AG09309 (cell line): ENCODE measurements around the gene GGA1.

Experiments
- DNase-seq: peaks from one replicate; pipeline ENCODE4 v3.0.0-alpha.2; 2010; ENCODE audit warnings: low read depth
- H3K4me3 ChIP-seq: 2 replicates; pipeline ENCODE4 v1.5.1; 2011; ENCODE audit warnings: mild to moderate bottlenecking, low read depth, low read length, moderate library complexity; ENCODE audit not compliant: control insufficient read depth
- TF ChIP-seq, protein P1 (sequence below): IDR thresholded peaks from 2 replicates; pipeline ENCODE4 v1.5.1; 2011; ENCODE audit warnings: mild to moderate bottlenecking, low read depth, low read length, inconsistent platforms; ENCODE audit not compliant: insufficient read depth, control insufficient read depth; ENCODE audit errors: missing control alignments

Gene GGA1, protein sequence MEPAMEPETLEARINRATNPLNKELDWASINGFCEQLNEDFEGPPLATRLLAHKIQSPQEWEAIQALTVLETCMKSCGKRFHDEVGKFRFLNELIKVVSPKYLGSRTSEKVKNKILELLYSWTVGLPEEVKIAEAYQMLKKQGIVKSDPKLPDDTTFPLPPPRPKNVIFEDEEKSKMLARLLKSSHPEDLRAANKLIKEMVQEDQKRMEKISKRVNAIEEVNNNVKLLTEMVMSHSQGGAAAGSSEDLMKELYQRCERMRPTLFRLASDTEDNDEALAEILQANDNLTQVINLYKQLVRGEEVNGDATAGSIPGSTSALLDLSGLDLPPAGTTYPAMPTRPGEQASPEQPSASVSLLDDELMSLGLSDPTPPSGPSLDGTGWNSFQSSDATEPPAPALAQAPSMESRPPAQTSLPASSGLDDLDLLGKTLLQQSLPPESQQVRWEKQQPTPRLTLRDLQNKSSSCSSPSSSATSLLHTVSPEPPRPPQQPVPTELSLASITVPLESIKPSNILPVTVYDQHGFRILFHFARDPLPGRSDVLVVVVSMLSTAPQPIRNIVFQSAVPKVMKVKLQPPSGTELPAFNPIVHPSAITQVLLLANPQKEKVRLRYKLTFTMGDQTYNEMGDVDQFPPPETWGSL

DNA sequence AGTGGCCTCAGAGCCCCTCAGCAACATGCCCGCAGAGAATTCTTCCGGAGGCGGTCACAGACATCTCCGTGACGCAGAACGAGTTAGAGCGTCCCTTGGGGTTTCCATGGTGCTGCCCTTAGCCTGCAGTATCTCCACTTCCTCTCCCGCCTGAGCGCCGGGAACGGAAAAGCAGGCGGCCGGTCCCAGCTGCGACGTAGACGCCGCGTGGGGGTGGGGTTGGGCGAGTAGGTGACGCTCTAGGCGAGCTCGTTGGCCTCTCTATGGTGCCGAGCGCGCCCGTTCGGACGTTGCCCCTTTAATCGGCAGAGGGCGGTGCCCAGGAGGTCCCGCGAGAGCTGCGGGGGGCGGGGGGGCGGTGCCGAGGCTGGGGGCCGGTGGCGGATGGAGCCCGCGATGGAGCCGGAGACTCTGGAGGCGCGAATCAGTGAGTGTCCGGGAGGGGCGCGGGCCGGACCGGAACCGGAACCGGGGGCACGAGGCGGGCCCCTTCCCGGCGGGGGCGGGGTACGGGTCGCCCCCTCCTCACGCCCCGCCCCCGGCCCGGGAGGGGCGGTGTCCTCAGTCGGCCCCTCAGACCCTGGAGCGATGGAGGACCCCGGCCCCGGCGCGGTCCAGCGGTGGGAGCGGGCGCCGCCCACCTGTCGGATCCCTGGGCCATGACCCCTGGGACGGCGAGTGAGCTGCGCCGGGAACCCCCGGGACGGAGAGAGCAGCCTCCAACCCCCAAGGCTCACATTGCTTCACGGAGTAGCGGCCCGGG lies at the start of gene GGA1:
Gene GGA1 (plus strand): TSS at position 358 of the 763 bp plus-strand sequence. CDS start 27 bp downstream, at position 385.
- peak within 1 kb of the TSS; percentile 82 for H3K4me3 ChIP-seq
- TF ChIP-seq, protein P1, sequence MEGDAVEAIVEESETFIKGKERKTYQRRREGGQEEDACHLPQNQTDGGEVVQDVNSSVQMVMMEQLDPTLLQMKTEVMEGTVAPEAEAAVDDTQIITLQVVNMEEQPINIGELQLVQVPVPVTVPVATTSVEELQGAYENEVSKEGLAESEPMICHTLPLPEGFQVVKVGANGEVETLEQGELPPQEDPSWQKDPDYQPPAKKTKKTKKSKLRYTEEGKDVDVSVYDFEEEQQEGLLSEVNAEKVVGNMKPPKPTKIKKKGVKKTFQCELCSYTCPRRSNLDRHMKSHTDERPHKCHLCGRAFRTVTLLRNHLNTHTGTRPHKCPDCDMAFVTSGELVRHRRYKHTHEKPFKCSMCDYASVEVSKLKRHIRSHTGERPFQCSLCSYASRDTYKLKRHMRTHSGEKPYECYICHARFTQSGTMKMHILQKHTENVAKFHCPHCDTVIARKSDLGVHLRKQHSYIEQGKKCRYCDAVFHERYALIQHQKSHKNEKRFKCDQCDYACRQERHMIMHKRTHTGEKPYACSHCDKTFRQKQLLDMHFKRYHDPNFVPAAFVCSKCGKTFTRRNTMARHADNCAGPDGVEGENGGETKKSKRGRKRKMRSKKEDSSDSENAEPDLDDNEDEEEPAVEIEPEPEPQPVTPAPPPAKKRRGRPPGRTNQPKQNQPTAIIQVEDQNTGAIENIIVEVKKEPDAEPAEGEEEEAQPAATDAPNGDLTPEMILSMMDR: no peak
- peak; percentile 86 for DNase-seq

DNA sequence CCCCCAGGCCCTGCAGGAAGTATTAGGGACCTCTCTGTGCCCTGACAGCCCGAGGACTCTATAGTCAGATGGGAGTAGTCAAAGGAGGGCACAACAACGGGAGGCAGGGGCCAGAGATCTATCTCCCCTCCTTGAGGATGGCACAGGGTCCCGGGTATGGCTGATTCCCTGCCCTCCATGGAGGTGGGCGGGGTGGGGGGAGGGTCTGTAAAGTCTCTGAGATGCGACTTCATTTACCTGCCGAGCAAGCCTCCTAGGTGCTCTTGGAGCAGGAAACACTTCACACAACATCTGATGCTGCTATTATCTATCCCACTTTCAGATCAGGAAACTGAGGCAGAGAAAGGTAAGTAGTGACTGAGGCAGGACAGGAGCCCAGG lies 49.1 kb upstream of the GGA1 start:
- no peak for DNase-seq
- TF ChIP-seq, protein P1: no peak
- H3K4me3 ChIP-seq: peak overlapping the region; percentile 29

GRCh38 chr22:37559901-37560607 lies 48.6 kb upstream of the GGA1 start, which contains the start of gene CDC42EP1:
CDC42EP1 (plus strand) TSS chr22:37560480; CDS start chr22:37566350, 5,870 bp downstream.
- H3K4me3 ChIP-seq: peak within 1 kb of the TSS; percentile 51
- TF ChIP-seq, protein P1: no peak
- no peak for DNase-seq

DNA sequence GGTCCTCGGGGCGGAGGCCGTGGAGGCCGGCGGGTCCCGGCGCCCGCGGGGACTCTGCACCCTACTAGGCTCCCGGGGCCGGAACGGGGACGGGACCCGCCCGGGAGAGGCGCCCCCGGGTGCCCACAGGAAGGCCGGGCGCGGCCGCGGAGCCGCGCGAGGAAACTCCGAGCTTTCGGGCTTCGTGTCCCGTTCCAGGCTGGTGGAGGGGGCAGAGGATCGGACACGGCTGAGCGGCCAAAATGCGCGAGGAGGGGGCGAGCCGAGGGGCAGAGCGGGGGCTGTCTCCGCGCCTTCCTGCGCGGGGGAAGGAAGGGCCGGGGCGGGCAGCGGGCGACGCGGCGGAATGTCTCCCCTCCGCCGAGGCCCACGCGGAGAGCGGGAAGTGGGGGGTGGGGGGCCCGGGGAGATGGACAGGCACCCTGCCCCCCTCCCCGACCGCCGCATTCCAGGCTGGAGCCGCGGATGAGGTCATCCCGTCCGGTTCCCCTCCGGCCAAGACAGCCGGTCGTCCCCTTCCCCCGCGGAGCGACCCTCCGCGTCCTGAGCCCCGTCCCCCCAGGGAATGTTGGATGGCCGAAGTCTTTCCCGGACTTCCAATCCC lies 47.9 kb upstream of the GGA1 start:
- DNase-seq: no peak
- TF ChIP-seq, protein P1: no peak

GRCh38 chr22:37561212-37562048 lies 47.2 kb upstream of the GGA1 start:
- TF ChIP-seq, protein P1: peak; percentile 89
- no peak for DNase-seq
- H3K4me3 ChIP-seq: peak overlapping the region; percentile 51

More for the DNA sequence above, 47.9 kb upstream of the GGA1 start:
- H3K4me3 ChIP-seq: peak overlapping the region; percentile 51
